BE2C (cell line): ENCODE results near the gene MEX3C.

ENCODE experiments used
- DNase-seq: peaks from one replicate; pipeline ENCODE4 v3.0.0-alpha.2; 2020
- H3K27me3 ChIP-seq: fragments of 250-450 bp; sonication (Bioruptor Pico); 2 replicates; pipeline ENCODE4 v1.5.1; 2020; ENCODE audit warnings: mild to moderate bottlenecking
- H3K36me3 ChIP-seq: fragments of 250-450 bp; sonication (Bioruptor Pico); 2 replicates; pipeline ENCODE4 v1.5.1; 2020; ENCODE audit warnings: mild to moderate bottlenecking
- H3K4me1 ChIP-seq: fragments of 250-450 bp; sonication (Bioruptor Pico); 2 replicates; pipeline ENCODE4 v1.5.1; 2020
- H3K4me3 ChIP-seq: 2 replicates; pipeline ENCODE4 v1.5.1; 2011; ENCODE audit warnings: low read depth, low read length
- H3K9me3 ChIP-seq: fragments of 250-450 bp; sonication (Bioruptor Pico); 2 replicates; pipeline ENCODE4 v1.5.1; 2020
- TF ChIP-seq, protein P1 (sequence below): IDR thresholded peaks from 2 replicates; pipeline ENCODE4 v1.5.1; 2012; ENCODE audit warnings: mild to moderate bottlenecking, low read depth, low read length

The MEX3C gene

DNA sequence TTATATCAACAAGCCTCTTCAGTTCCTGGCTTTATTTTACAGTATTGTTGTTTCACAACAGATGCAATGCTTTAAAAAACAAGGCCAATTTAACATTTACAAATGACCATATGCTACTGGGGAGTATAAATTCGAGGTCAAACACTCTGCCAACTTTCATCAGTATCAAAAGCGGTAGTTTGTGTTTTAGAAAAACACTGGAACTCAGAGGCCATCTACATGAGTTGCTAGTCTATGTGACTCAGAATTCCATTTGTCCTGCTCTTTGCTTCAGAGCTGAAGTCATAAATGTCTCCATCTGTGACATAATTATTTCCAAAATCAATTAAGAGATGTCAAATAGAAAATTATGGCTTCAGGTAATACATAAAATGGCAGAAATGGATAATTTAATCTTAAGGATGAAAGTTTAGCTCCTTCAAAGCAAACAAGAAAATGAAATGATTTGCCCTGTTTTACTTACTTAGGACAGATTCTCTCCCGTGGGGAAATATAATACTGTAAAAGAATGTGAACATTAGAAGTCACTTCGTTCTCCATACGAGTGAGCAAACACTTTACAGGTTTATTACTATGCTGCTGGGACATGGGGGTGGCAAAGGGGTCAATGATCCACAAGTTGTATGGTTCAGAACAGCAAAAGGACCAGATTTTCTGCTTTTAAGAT, 3.7 kb downstream of the MEX3C start:
- DNase-seq, result no peak
- Histone ChIP-seq H3K27me3 (no peaks in the 10 kb centered on the region), H3K4me1 (no peaks in the 10 kb centered on the region; the same call in 1 of the 2 replicates), H3K9me3 (no peaks in the 10 kb centered on the region), H3K36me3 (no peaks in the 10 kb centered on the region), H3K4me3 (peak overlapping the region; percentile 85)
- TF ChIP-seq, protein P1, sequence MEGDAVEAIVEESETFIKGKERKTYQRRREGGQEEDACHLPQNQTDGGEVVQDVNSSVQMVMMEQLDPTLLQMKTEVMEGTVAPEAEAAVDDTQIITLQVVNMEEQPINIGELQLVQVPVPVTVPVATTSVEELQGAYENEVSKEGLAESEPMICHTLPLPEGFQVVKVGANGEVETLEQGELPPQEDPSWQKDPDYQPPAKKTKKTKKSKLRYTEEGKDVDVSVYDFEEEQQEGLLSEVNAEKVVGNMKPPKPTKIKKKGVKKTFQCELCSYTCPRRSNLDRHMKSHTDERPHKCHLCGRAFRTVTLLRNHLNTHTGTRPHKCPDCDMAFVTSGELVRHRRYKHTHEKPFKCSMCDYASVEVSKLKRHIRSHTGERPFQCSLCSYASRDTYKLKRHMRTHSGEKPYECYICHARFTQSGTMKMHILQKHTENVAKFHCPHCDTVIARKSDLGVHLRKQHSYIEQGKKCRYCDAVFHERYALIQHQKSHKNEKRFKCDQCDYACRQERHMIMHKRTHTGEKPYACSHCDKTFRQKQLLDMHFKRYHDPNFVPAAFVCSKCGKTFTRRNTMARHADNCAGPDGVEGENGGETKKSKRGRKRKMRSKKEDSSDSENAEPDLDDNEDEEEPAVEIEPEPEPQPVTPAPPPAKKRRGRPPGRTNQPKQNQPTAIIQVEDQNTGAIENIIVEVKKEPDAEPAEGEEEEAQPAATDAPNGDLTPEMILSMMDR, result no peak

DNA sequence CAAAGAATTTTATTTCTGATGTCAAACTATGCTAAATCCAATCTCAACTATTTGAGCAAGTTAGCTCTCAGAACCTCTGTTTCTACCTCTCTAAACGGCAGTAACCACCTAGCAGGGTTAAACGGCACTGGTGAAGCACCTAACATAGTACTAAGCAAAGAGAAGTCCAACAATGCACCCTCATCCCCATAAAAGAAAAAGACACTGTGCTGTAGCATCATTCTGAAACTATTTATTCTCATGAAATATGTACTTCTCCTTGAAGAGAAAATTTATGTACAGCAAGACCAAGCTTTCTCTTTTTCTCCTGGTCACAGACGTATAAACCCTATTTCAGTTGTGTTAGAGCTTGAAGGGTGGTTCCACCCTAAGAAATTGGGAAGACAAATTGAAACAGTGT, 4.8 kb downstream of the MEX3C start:
- TF ChIP-seq, protein P1, result no peak
- Histone ChIP-seq H3K4me3 (no peak overlapping the region), H3K4me1 (no peaks in the 10 kb centered on the region; the same call in 1 of the 2 replicates)

DNA sequence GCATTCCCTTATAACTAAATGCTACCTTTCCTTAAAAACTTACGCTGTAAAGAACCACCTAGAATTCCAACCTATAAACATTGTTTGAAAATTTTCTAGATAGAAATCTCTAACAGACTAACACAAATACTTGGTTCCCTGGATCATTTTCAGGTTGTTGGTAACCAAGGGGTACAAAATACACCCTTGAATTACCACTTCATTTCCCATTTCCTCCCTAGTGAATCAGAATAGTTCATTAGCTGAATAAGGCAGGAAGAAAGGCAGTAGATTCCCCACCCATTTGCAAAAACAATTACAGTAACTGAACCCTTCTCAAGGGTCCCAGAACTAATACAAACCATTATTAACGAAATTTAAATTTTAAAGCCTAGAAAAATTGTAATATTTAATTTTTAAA, 5.5 kb downstream of the MEX3C start:
- H3K4me1 ChIP-seq, result no peaks in the 10 kb centered on the region; the same call in 1 of the 2 replicates
- H3K27me3 ChIP-seq, result no peaks in the 10 kb centered on the region
- no peak for DNase-seq
- H3K9me3 ChIP-seq, result no peaks in the 10 kb centered on the region
- TF ChIP-seq, protein P1, result no peak
- H3K4me3 ChIP-seq, result no peak overlapping the region
- no peaks in the 10 kb centered on the region for H3K36me3 ChIP-seq

More for the DNA sequence above, 4.8 kb downstream of the MEX3C start:
- no peak for DNase-seq
- no peaks in the 10 kb centered on the region for H3K27me3 ChIP-seq
- H3K36me3 ChIP-seq, result no peaks in the 10 kb centered on the region
- H3K9me3 ChIP-seq, result no peaks in the 10 kb centered on the region

DNA sequence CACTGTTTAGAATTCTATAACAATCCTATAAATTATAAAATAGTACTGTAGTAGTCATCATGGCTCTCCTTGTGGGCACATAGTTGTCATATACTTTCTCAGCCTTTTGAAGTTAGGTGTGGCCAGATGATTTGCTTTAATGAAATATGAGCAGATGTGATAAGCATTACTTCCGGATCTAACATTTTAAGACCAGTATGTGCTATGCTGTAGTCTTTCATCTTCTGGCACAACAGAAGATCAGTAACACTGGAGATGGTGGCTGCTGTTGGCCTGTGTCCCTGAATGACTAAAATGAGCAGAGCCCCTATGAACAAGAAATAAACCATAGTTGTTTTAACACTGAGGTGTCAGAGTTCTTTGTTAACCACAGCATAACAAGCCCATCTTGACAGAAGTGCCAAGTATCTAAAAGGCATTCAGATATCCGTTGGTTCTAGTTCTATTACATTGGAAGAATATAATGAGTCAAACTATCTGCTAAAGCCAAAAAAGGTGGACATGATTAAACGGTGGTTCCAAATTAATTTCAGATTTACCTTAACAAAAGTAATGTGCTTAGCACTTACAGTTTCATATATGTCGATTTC, 6.3 kb downstream of the MEX3C start:
- H3K36me3 ChIP-seq, result no peaks in the 10 kb centered on the region
- H3K4me3 ChIP-seq, result no peak overlapping the region
- TF ChIP-seq, protein P1, result no peak
- no peaks in the 10 kb centered on the region for H3K9me3 ChIP-seq
- no peaks in the 10 kb centered on the region; the same call in 1 of the 2 replicates for H3K4me1 ChIP-seq
- DNase-seq, result no peak
- H3K27me3 ChIP-seq, result no peaks in the 10 kb centered on the region

DNA sequence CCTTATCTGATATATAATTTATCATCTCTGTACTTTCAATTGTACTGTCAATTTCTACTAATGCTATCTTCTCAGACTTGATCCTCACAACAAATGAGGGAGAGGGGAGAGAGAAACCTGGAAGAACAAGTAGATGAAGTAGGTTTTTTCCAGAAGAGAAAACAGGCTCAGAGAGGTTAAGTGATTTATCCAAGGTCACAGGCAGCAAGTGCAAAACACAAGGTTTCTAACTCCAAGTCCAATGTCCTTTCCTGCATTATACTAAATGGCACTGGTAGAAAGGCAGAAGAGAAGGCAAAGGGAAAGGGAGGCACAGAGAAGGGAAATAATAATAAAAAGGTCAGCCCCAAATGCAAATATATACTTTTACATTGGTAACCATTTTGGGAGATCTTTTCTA, 7.5 kb downstream of the MEX3C start:
- Histone ChIP-seq H3K4me1 (no peaks in the 10 kb centered on the region; the same call in 1 of the 2 replicates), H3K36me3 (no peaks in the 10 kb centered on the region), H3K4me3 (no peak overlapping the region)

More for the DNA sequence above, 7.5 kb downstream of the MEX3C start:
- Histone ChIP-seq H3K9me3 (no peaks in the 10 kb centered on the region), H3K27me3 (no peaks in the 10 kb centered on the region)
- no peak for DNase-seq
- TF ChIP-seq, protein P1, result no peak
